Neural cell (in vitro differentiated cells): ENCODE measurements around the gene TM9SF4.

ENCODE experiments used
- POLR2AphosphoS5 ChIP-seq: IDR thresholded peaks from 2 replicates; pipeline ENCODE4 v1.6.1; 2012
- TF ChIP-seq, protein P1 (sequence below): fragments of 450-650 bp; IDR thresholded peaks from 2 replicates; pipeline ENCODE4 v1.5.1; 2014; ENCODE audit warnings: antibody characterized with exemption, mild to moderate bottlenecking, moderate library complexity; ENCODE audit not compliant: poor library complexity, severe bottlenecking

- TF ChIP-seq, protein P1, sequence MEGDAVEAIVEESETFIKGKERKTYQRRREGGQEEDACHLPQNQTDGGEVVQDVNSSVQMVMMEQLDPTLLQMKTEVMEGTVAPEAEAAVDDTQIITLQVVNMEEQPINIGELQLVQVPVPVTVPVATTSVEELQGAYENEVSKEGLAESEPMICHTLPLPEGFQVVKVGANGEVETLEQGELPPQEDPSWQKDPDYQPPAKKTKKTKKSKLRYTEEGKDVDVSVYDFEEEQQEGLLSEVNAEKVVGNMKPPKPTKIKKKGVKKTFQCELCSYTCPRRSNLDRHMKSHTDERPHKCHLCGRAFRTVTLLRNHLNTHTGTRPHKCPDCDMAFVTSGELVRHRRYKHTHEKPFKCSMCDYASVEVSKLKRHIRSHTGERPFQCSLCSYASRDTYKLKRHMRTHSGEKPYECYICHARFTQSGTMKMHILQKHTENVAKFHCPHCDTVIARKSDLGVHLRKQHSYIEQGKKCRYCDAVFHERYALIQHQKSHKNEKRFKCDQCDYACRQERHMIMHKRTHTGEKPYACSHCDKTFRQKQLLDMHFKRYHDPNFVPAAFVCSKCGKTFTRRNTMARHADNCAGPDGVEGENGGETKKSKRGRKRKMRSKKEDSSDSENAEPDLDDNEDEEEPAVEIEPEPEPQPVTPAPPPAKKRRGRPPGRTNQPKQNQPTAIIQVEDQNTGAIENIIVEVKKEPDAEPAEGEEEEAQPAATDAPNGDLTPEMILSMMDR, result no peak
- TF ChIP-seq POLR2AphosphoS5, result no peak
Measured at GRCh38 chr20:32192698-32193097, 83.2 kb downstream of the TM9SF4 start.
